GM12878 (cell line): ENCODE data around the gene UQCRC1. TPM values are rescaled to one million over a fixed set of nuclear protein-coding genes. Genes with fewer than 3 reads are reported as not detected.

Source experiments
- ATAC-seq: fragments of 200-7000 bp; cut with Tn5 transposase; 3 replicates; pipeline ENCODE4 v1.9.1; 2020; ENCODE audit warnings: mild to moderate bottlenecking, moderate library complexity
- BruUV-seq: library from RNA; stranded (reverse); fragments of 400-500 nt; replicated peaks from 2 replicates; lab custom pipeline; 2021; lab: Mats Ljungman, UMichigan
- CTCF ChIA-PET: fragments of 300-600 bp; sonication (Branson Sonifier 250); formaldehyde crosslinking; extraction: SDS; loops from one replicate; lab custom pipeline; 2021; ENCODE audit warnings: inconsistent platforms; lab: Yijun Ruan, JAX
- POLR2A ChIA-PET: fragments of 350-600 bp; formaldehyde crosslinking; extraction: SDS; loops from one replicate; lab custom pipeline; 2021; ENCODE audit warnings: inconsistent platforms; lab: Charles Lee
- RAD21 ChIA-PET: fragments of 300-600 bp; sonication (Branson Sonifier 250); formaldehyde crosslinking; loops from one replicate; lab custom pipeline; 2023; ENCODE audit warnings: antibody characterized with exemption; ENCODE audit not compliant: unreplicated experiment; lab: Charles Lee
- SMC1A ChIA-PET: fragments of 300-600 bp; sonication (Branson Sonifier 250); formaldehyde crosslinking; loops from one replicate; lab custom pipeline; 2023; ENCODE audit not compliant: unreplicated experiment, uncharacterized antibody; lab: Charles Lee
- DNase-seq: peaks from one replicate; pipeline ENCODE4 v3.0.0-alpha.2; 2011; ENCODE audit warnings: low read depth, low spot score
- FAIRE-seq: peaks from 3 replicates; lab custom pipeline; 2011; peaks lifted over from hg19 to GRCh38; lab: Jason Lieb, UNC
- H2AFZ ChIP-seq: 2 replicates; pipeline ENCODE4 v1.6.0; 2011; ENCODE audit warnings: low read depth, low read length, control low read depth; ENCODE audit not compliant: control insufficient read depth
- H3K27ac ChIP-seq: 2 replicates; pipeline ENCODE4 v1.5.1; 2011; ENCODE audit warnings: control low read depth; ENCODE audit not compliant: control insufficient read depth, insufficient read depth
- H3K27me3 ChIP-seq, 2 experiments: replicated peaks in 1 of 2; 2 replicates each; pipeline versions ENCODE4 v1.6.0 to v1.6.1; 2011; ENCODE audit warnings: low read length in 1 of 2; ENCODE audit not compliant: control insufficient read depth in 2 of 2, insufficient read depth in 2 of 2
- H3K36me3 ChIP-seq, 2 experiments: 2 replicates each; pipeline ENCODE4 v1.5.1; 2011; ENCODE audit warnings: low read length in 1 of 2; ENCODE audit not compliant: control insufficient read depth in 2 of 2, insufficient read depth in 2 of 2
- H3K4me1 ChIP-seq: 2 replicates; pipeline ENCODE4 v1.6.1; 2011; ENCODE audit warnings: mild to moderate bottlenecking, low read length, moderate library complexity, mixed read lengths; ENCODE audit not compliant: control insufficient read depth, insufficient read depth
- H3K4me2 ChIP-seq: 2 replicates; pipeline ENCODE4 v1.6.0; 2011; ENCODE audit warnings: control low read depth; ENCODE audit not compliant: control insufficient read depth, insufficient read depth
- H3K4me3 ChIP-seq: fragments of 200-600 bp; sonication (generic); 2 replicates; pipeline ENCODE4 v1.5.1; 2016
- H3K79me2 ChIP-seq: 2 replicates; pipeline ENCODE4 v1.6.0; 2011; ENCODE audit warnings: low read length; ENCODE audit not compliant: control insufficient read depth, insufficient read depth
- H3K9ac ChIP-seq: 2 replicates; pipeline ENCODE4 v1.8.0; 2011; ENCODE audit warnings: low read length, control low read depth, mixed read lengths; ENCODE audit not compliant: control insufficient read depth, insufficient read depth
- H3K9me3 ChIP-seq: replicated peaks from 3 replicates; pipeline ENCODE4 v1.5.1; 2011; ENCODE audit warnings: mild to moderate bottlenecking, low read length; ENCODE audit not compliant: control insufficient read depth, insufficient read depth
- H4K20me1 ChIP-seq: 2 replicates; pipeline ENCODE4 v1.6.0; 2011; ENCODE audit not compliant: control insufficient read depth, insufficient read depth
- ATF7 ChIP-seq: fragments of 450-650 bp; IDR thresholded peaks from 2 replicates; pipeline ENCODE4 v1.6.1; 2016; ENCODE audit warnings: low read depth, mild to moderate bottlenecking
- CBX3 ChIP-seq: fragments of 200-600 bp; sonication (generic); IDR thresholded peaks from 2 replicates; pipeline ENCODE4 v1.6.1; 2016; ENCODE audit warnings: low read depth, borderline replicate concordance
- RBBP5 ChIP-seq: fragments of 200-600 bp; sonication (generic); conservative IDR thresholded peaks from 2 replicates; pipeline ENCODE4 v1.6.1; 2016
- RCOR1 ChIP-seq: conservative IDR thresholded peaks from 2 replicates; pipeline ENCODE4 v1.6.1; 2012; ENCODE audit warnings: low read depth, low read length, improper control_type of control experiment
- ZNF687 ChIP-seq: fragments of 450-650 bp; IDR thresholded peaks from 2 replicates; pipeline ENCODE4 v1.6.1; 2017; ENCODE audit warnings: mild to moderate bottlenecking, moderate library complexity
- WGBS: methylation state at CpG from one replicate; pipeline ENCODE4 v1.1.6; 2016; ENCODE audit warnings: low lambda C conversion rate; ENCODE audit not compliant: insufficient replicate concordance, insufficient coverage; ENCODE audit errors: missing lambda C conversion rate; 5-methylcytosine and 5-hydroxymethylcytosine counted together
- in situ Hi-C: fragments of 300-500 bp; cut with MboI; formaldehyde crosslinking; loops from 9 replicates; pipeline ENCODE4 v1.14.3; 2018; ENCODE audit warnings: mixed read lengths
- intact Hi-C: fragments of 100-400 bp; cut with micrococcal nuclease; formaldehyde crosslinking; loops from one replicate; pipeline ENCODE4 v1.14.2; 2022; ENCODE audit not compliant: unreplicated experiment
- polyA plus RNA-seq, 11 experiments: library from polyadenylated mRNA; depleted of rRNA in 4 of 11; unstranded in 6 of 11; stranded (reverse) in 5 of 11; fragments of >200 nt; fragmentation: Nextera tagmentation in 4 of 11; fragmentation: Illumina TruSeq in 1 of 11; extraction: Ambion mirVana in 4 of 11; extraction: Trizol in 1 of 11; gene quantifications; 1 replicate in 1 of 11; 2 replicates in 10 of 11; pipeline versions ENCODE4 v1.2.1 to v1.2.3, GENCODE V29; 2011 to 2016; ENCODE audit warnings: inconsistent platforms in 2 of 11, missing spikeins in 2 of 11, low read depth in 1 of 11
- total RNA-seq, 4 experiments: library from RNA; depleted of rRNA in 3 of 4; stranded (reverse); fragments of >200 nt in 3 of 4; fragmentation: Illumina TruSeq in 1 of 4; extraction: Trizol in 1 of 4; gene quantifications; 2 replicates each; pipeline versions ENCODE4 v1.2.1 to v1.2.3, GENCODE V29; 2013 to 2021

Gene UQCRC1
- total and polyA plus RNA-seq, 10 of the 15 experiments (the other 5 are each of a cell fraction or from before 2014, with no cell fraction given) = 116 to 426 (median 228) TPM

GRCh38 chr3:48625600-48625999 is 16.2 kb upstream of the UQCRC1 start:
- RAD21 ChIA-PET = no interaction called here

More at GRCh38 chr3:48625600-48625999, 16.2 kb upstream of the UQCRC1 start:
- SMC1A ChIA-PET = no interaction called here
- no peak overlapping the region for H3K4me3 ChIP-seq
- intact Hi-C loops (no loop called here), in situ Hi-C loops (no loop called here)
- H3K27ac ChIP-seq = no peak overlapping the region
- POLR2A ChIA-PET = interaction anchor here (0.6 kb wide), 1 partner anchor 19 kb away, joined by 9 read pairs; no protein-coding TSS in a partner anchor
- H3K27me3 ChIP-seq = no peaks in the 10 kb centered on the region
- CTCF ChIA-PET = interaction anchor here (1.5 kb wide), 1 partner anchor 16 kb away, joined by 5 read pairs; the partner anchor contains the start of gene UQCRC1
- no peak for TF ChIP-seq RCOR1
- no peak for TF ChIP-seq ATF7
- TF ChIP-seq RBBP5 = no peak
- TF ChIP-seq CBX3 = no peak
- no peak for TF ChIP-seq ZNF687
- no TSS peak for BruUV-seq
- 81% methylated on average over 6 of the region's 6 CpGs for WGBS
- no peak overlapping the region for H2AFZ ChIP-seq
- peaks cover 0 to 5% of the 10 kb centered on the region in 2 experiments; a peak in 3 of 4 replicates for H3K36me3 ChIP-seq
- no peaks in the 10 kb centered on the region for H3K79me2 ChIP-seq
- H3K4me2 ChIP-seq = no peak overlapping the region
- H3K4me1 ChIP-seq = no peaks in the 10 kb centered on the region
- H3K9ac ChIP-seq = no peak overlapping the region
- no peaks in the 10 kb centered on the region for H4K20me1 ChIP-seq
- FAIRE-seq (no peak), ATAC-seq (no peak), DNase-seq (no peak)
- H3K9me3 ChIP-seq = no peaks in the 10 kb centered on the region
